Duodenal mucosa (tissue), 2 donors: Measurements from ENCODE around the gene DCDC2C.

Source experiments
- H3K27ac ChIP-seq: one replicate; pipeline ENCODE4 v1.7.0; 2013; ENCODE audit warnings: low read depth, low read length
- H3K27me3 ChIP-seq, 2 donors: one replicate each; pipeline ENCODE4 v1.7.0; 2013; ENCODE audit warnings: low read length in 2 of 2, control low read depth in 1 of 2; ENCODE audit not compliant: insufficient read depth in 2 of 2, control insufficient read depth in 1 of 2
- H3K36me3 ChIP-seq, 2 donors: one replicate each; pipeline ENCODE4 v1.7.0; 2013; ENCODE audit warnings: low read length in 2 of 2, control low read depth in 1 of 2; ENCODE audit not compliant: insufficient read depth in 2 of 2, control insufficient read depth in 1 of 2
- H3K4me1 ChIP-seq, 2 donors: one replicate each; pipeline ENCODE4 v1.7.0; 2013; ENCODE audit warnings: low read length in 2 of 2, control low read depth in 1 of 2; ENCODE audit not compliant: insufficient read depth in 2 of 2, control insufficient read depth in 1 of 2
- H3K4me3 ChIP-seq, 2 donors: one replicate each; pipeline ENCODE4 v1.7.0; 2013; ENCODE audit warnings: low read length in 2 of 2, low read depth in 1 of 2
- H3K9ac ChIP-seq, 2 donors: one replicate each; pipeline ENCODE4 v1.7.0; 2013; ENCODE audit warnings: low read length in 2 of 2, low read depth in 1 of 2
- H3K9me3 ChIP-seq, 2 donors: one replicate each; pipeline ENCODE4 v1.7.0; 2013; ENCODE audit warnings: low read length in 2 of 2, control low read depth in 1 of 2; ENCODE audit not compliant: control insufficient read depth in 1 of 2

DCDC2C gene

GRCh38 chr2:3682811-3683210 lies 20.6 kb upstream of the DCDC2C start:
- Histone ChIP-seq H3K9ac (no peak overlapping the region), H3K36me3 (no peaks in the 10 kb centered on the region), H3K4me1 (no peaks in the 10 kb centered on the region), H3K27me3 (no peaks in the 10 kb centered on the region), H3K4me3 (no peak overlapping the region), H3K9me3 (no peaks in the 10 kb centered on the region), H3K27ac (no peak overlapping the region)

GRCh38 chr2:3683748-3684454 lies 19.5 kb upstream of the DCDC2C start:
- Histone ChIP-seq H3K27me3 (no peaks in the 10 kb centered on the region), H3K4me3 (no peak overlapping the region), H3K9ac (no peak overlapping the region), H3K36me3 (no peaks in the 10 kb centered on the region), H3K9me3 (no peaks in the 10 kb centered on the region), H3K27ac (no peak overlapping the region), H3K4me1 (no peaks in the 10 kb centered on the region)

- Histone ChIP-seq H3K4me3 (no peak overlapping the region), H3K36me3 (no peaks in the 10 kb centered on the region), H3K4me1 (no peaks in the 10 kb centered on the region), H3K27me3 (no peaks in the 10 kb centered on the region), H3K27ac (no peak overlapping the region), H3K9me3 (no peaks in the 10 kb centered on the region), H3K9ac (no peak overlapping the region)
Measured at GRCh38 chr2:3689998-3690748, 13.2 kb upstream of the DCDC2C start.

- Histone ChIP-seq H3K27ac (no peak overlapping the region), H3K9ac (no peak overlapping the region), H3K27me3 (no peaks in the 10 kb centered on the region), H3K9me3 (no peaks in the 10 kb centered on the region), H3K4me1 (no peaks in the 10 kb centered on the region), H3K36me3 (no peaks in the 10 kb centered on the region), H3K4me3 (no peak overlapping the region)
Measured at GRCh38 chr2:3692375-3692774, 11.0 kb upstream of the DCDC2C start.

GRCh38 chr2:3696545-3696944 lies 6.8 kb upstream of the DCDC2C start:
- no peak overlapping the region for H3K4me3 ChIP-seq
- H3K9ac ChIP-seq, result no peak overlapping the region
- H3K4me1 ChIP-seq, result no peaks in the 10 kb centered on the region
- H3K9me3 ChIP-seq, result no peaks in the 10 kb centered on the region
- H3K36me3 ChIP-seq, result no peaks in the 10 kb centered on the region
- no peaks in the 10 kb centered on the region for H3K27me3 ChIP-seq
- H3K27ac ChIP-seq, result no peak overlapping the region

- no peak overlapping the region for H3K9ac ChIP-seq
- no peak overlapping the region for H3K4me3 ChIP-seq
- H3K27me3 ChIP-seq, result peaks cover 0 to 9% of the 10 kb centered on the region in 2 donors
- no peaks in the 10 kb centered on the region for H3K9me3 ChIP-seq
- no peaks in the 10 kb centered on the region for H3K36me3 ChIP-seq
- no peaks in the 10 kb centered on the region for H3K4me1 ChIP-seq
- no peak overlapping the region for H3K27ac ChIP-seq
Measured at GRCh38 chr2:3701071-3701470, 2.3 kb upstream of the DCDC2C start.

GRCh38 chr2:3703757-3704355 lies 481 bp downstream of the DCDC2C start:
- H3K9me3 ChIP-seq, result no peaks in the 10 kb centered on the region
- peaks cover 0 to 9% of the 10 kb centered on the region in 2 donors for H3K27me3 ChIP-seq
- H3K4me1 ChIP-seq, result no peaks in the 10 kb centered on the region
- H3K36me3 ChIP-seq, result no peaks in the 10 kb centered on the region
- H3K9ac ChIP-seq, result no peak overlapping the region
- no peak overlapping the region for H3K4me3 ChIP-seq
- H3K27ac ChIP-seq, result no peak overlapping the region

- H3K27me3 ChIP-seq, result peaks cover 0 to 9% of the 10 kb centered on the region in 2 donors
- H3K9ac ChIP-seq, result no peak overlapping the region
- no peaks in the 10 kb centered on the region for H3K4me1 ChIP-seq
- no peak overlapping the region for H3K27ac ChIP-seq
- H3K4me3 ChIP-seq, result no peak overlapping the region
- no peaks in the 10 kb centered on the region for H3K9me3 ChIP-seq
- H3K36me3 ChIP-seq, result no peaks in the 10 kb centered on the region
Measured at GRCh38 chr2:3704692-3705091, 1.3 kb downstream of the DCDC2C start.

GRCh38 chr2:3705782-3706181 lies 2.4 kb downstream of the DCDC2C start:
- Histone ChIP-seq H3K4me1 (no peaks in the 10 kb centered on the region), H3K27ac (no peak overlapping the region), H3K36me3 (no peaks in the 10 kb centered on the region), H3K9me3 (no peaks in the 10 kb centered on the region), H3K4me3 (no peak overlapping the region), H3K9ac (no peak overlapping the region), H3K27me3 (peaks cover 0 to 9% of the 10 kb centered on the region in 2 donors)

GRCh38 chr2:3706892-3707291 lies 3.5 kb downstream of the DCDC2C start:
- no peak overlapping the region for H3K9ac ChIP-seq
- H3K9me3 ChIP-seq, result no peaks in the 10 kb centered on the region
- no peak overlapping the region for H3K4me3 ChIP-seq
- H3K4me1 ChIP-seq, result no peaks in the 10 kb centered on the region
- no peaks in the 10 kb centered on the region for H3K36me3 ChIP-seq
- peaks cover 0 to 9% of the 10 kb centered on the region in 2 donors for H3K27me3 ChIP-seq
- H3K27ac ChIP-seq, result no peak overlapping the region
